OCI-LY7 (cell line): Measurements from ENCODE around the gene HSDL2.

Source experiments
- EZH2phosphoT487 ChIP-seq: fragments of 200-600 bp; sonication (generic); IDR thresholded peaks from 2 replicates; pipeline ENCODE4 v1.6.1; 2018; ENCODE audit warnings: low read depth, borderline replicate concordance, mild to moderate bottlenecking, mixed run types, antibody characterized with exemption, low read length, moderate library complexity, mixed read lengths
- TF ChIP-seq, protein P1 (sequence below): fragments of 200-600 bp; sonication (generic); conservative IDR thresholded peaks from 2 replicates; pipeline ENCODE4 v1.5.1; 2014; ENCODE audit warnings: mild to moderate bottlenecking, antibody characterized with exemption, low read length, moderate library complexity, mixed read lengths

DNA sequence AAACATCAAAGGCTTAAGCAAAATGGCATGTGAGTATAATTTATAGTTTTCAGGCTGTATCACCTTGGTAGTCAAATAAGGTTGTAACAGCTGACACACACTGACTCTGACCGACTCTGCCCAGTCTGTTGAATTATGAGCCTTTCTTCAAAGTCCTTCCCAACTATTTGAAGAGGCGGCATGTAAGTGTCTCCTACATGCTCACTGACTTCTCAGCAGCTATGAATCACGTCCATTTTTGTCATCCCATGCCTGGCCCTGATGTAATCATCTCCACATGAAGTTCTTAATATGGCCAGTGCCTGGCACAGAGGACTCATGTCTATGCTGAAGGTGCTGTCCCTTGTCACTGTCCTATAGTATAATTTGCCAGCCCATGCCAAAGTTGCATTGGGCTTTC is 41.3 kb upstream of the HSDL2 start:
- TF ChIP-seq, protein P1, sequence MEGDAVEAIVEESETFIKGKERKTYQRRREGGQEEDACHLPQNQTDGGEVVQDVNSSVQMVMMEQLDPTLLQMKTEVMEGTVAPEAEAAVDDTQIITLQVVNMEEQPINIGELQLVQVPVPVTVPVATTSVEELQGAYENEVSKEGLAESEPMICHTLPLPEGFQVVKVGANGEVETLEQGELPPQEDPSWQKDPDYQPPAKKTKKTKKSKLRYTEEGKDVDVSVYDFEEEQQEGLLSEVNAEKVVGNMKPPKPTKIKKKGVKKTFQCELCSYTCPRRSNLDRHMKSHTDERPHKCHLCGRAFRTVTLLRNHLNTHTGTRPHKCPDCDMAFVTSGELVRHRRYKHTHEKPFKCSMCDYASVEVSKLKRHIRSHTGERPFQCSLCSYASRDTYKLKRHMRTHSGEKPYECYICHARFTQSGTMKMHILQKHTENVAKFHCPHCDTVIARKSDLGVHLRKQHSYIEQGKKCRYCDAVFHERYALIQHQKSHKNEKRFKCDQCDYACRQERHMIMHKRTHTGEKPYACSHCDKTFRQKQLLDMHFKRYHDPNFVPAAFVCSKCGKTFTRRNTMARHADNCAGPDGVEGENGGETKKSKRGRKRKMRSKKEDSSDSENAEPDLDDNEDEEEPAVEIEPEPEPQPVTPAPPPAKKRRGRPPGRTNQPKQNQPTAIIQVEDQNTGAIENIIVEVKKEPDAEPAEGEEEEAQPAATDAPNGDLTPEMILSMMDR = no peak
- no peak for TF ChIP-seq EZH2phosphoT487
